Ectodermal cell (in vitro differentiated cells): ENCODE measurements around the gene CLDN18.

Experiments
- H3K27ac ChIP-seq: 2 replicates; pipeline ENCODE4 v1.7.0; 2013; ENCODE audit warnings: mild to moderate bottlenecking, low read depth, low read length; ENCODE audit not compliant: insufficient read depth, poor library complexity, severe bottlenecking
- H3K27me3 ChIP-seq: 2 replicates; pipeline ENCODE4 v1.7.0; 2013; ENCODE audit warnings: mild to moderate bottlenecking, low read length; ENCODE audit not compliant: insufficient read depth, control insufficient read depth, poor library complexity, severe bottlenecking
- H3K36me3 ChIP-seq: one replicate; pipeline ENCODE4 v1.7.0; 2013; ENCODE audit warnings: low read length; ENCODE audit not compliant: control insufficient read depth, insufficient read depth
- H3K4me1 ChIP-seq: one replicate; pipeline ENCODE4 v1.7.0; 2013; ENCODE audit warnings: low read length; ENCODE audit not compliant: control insufficient read depth, insufficient read depth
- H3K4me3 ChIP-seq: 2 replicates; pipeline ENCODE4 v1.7.0; 2013; ENCODE audit warnings: low read depth, low read length, control low read depth; ENCODE audit not compliant: insufficient read depth
- H3K9me3 ChIP-seq: 2 replicates; pipeline ENCODE4 v1.7.0; 2013; ENCODE audit warnings: mild to moderate bottlenecking, low read length, moderate library complexity; ENCODE audit not compliant: control insufficient read depth
- WGBS, 2 experiments: methylation state at CpG; one replicate each; pipeline ENCODE4 v1.1.7; 2013; ENCODE audit warnings: missing lambda C conversion rate in 2 of 2; 5-methylcytosine and 5-hydroxymethylcytosine counted together

Gene CLDN18

DNA sequence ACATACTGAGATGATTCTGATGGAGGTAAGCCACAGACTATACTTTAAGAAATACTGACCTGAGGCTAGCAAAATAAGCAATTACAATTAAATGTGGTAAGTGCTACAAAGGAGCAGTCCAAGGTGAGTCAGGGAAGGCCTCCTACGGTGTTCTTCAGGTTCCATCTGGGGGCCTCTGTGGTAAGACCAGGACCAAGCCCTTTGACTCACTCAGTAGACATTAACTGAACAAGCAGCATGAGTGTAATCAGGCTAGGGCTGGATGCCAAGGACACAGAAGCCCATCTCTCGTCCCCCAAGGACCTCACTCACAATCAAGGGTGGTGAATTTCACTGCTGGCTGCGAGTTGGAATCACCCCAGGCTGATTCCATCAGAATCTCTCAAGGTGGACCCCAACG is 68.1 kb downstream of the CLDN18 start:
- WGBS, 2 experiments: 92 to 93% methylated on average over 4 of the region's 4 CpGs

DNA sequence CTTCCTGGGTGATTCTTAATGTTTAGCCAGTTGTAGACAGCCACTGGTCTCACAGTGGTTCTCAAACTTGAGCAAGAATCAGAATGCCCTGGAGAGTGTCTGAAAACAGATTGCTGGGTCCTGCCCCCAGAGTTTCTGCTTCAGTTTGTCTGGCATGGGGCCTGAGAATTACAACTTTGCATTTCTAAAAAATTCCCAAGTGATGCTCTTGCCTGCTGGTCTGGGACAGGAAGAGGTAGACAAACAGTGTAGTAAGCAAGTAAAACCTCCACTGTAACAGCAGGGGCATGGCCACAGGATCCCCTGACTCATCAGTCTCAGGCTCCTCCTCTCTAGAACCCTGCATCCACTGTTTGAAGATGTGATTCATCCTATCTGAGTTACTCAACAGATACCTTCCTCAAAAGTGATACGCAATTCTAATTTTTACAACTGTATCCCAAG is 69.0 kb downstream of the CLDN18 start:
- WGBS, 2 experiments: 7% methylated on average over 1 of the region's 1 CpG; no CpG with 5 or more reads in 1 of the 2 experiments
- H3K4me1 ChIP-seq: no peaks in the 10 kb centered on the region
- H3K27ac ChIP-seq: no peak overlapping the region
- H3K4me3 ChIP-seq: no peak overlapping the region
- no peaks in the 10 kb centered on the region for H3K27me3 ChIP-seq
- H3K36me3 ChIP-seq: no peaks in the 10 kb centered on the region
- H3K9me3 ChIP-seq: no peaks in the 10 kb centered on the region

More for the DNA sequence above, 68.1 kb downstream of the CLDN18 start:
- Histone ChIP-seq H3K36me3 (no peaks in the 10 kb centered on the region), H3K4me1 (no peaks in the 10 kb centered on the region), H3K27ac (no peak overlapping the region), H3K9me3 (no peaks in the 10 kb centered on the region), H3K4me3 (no peak overlapping the region), H3K27me3 (no peaks in the 10 kb centered on the region)

DNA sequence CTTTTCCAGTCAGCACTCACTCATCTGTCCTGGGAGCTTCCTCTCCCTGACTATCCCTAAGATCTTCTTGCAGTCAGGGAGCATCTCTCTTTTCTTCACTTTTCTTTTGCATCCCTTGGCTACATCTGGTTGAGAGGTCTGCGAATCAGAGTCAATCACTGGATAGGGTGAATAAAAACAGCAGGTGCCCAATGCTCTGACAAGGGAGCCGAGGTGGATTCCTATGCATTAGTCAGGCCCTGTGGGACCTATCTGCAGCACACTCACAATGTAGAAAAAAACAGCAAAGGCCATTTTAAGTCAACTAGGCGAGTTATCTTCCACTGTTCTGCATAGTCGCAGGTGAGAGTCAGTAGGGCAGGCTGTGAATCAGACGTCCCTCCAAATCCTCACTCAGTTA is 69.9 kb downstream of the CLDN18 start:
- Histone ChIP-seq H3K27ac (no peak overlapping the region), H3K36me3 (no peaks in the 10 kb centered on the region), H3K27me3 (no peaks in the 10 kb centered on the region), H3K4me1 (no peaks in the 10 kb centered on the region), H3K4me3 (no peak overlapping the region), H3K9me3 (no peaks in the 10 kb centered on the region)
- WGBS, 2 experiments: 78 to 80% methylated on average over 5 of the region's 5 CpGs

DNA sequence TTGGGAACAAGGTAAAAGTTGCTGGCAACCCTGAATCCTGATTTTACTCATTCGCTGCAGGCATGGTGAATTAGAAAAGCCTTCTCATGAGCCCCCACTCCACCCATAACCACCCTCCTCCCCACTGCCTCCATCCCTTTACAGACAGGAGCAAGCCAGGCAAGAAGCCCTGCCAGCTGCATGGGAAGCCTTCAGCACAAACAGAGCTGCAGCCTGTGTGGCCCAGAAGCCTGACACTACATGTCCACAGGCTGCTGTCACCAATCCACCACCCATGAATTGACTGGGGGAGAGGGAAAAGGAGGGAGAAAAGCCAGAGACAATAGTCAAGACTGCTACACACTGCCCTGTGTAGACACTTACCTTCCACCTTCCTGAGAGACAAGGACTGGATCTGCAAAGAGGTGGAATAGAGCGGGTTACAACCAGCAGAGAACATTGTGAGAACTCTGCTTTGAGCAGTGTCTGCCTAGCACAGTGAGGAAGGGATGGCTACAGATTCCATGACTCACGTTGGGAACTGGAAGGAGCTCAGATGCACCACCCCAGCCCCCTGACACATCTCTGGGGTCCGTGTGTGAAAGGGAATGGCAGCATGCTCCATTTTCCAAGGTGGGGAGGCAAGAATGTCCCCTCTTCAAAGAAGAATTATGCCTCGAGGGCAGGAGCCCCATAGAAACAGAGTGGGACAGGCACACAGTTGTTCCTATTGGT is 71.6 kb downstream of the CLDN18 start:
- Histone ChIP-seq H3K4me1 (no peaks in the 10 kb centered on the region), H3K4me3 (no peak overlapping the region), H3K27me3 (no peaks in the 10 kb centered on the region), H3K27ac (no peak overlapping the region), H3K36me3 (peaks cover 4% of the 10 kb centered on the region), H3K9me3 (no peaks in the 10 kb centered on the region)
- 89 to 93% methylated on average over 5 of the region's 5 CpGs for WGBS, 2 experiments

DNA sequence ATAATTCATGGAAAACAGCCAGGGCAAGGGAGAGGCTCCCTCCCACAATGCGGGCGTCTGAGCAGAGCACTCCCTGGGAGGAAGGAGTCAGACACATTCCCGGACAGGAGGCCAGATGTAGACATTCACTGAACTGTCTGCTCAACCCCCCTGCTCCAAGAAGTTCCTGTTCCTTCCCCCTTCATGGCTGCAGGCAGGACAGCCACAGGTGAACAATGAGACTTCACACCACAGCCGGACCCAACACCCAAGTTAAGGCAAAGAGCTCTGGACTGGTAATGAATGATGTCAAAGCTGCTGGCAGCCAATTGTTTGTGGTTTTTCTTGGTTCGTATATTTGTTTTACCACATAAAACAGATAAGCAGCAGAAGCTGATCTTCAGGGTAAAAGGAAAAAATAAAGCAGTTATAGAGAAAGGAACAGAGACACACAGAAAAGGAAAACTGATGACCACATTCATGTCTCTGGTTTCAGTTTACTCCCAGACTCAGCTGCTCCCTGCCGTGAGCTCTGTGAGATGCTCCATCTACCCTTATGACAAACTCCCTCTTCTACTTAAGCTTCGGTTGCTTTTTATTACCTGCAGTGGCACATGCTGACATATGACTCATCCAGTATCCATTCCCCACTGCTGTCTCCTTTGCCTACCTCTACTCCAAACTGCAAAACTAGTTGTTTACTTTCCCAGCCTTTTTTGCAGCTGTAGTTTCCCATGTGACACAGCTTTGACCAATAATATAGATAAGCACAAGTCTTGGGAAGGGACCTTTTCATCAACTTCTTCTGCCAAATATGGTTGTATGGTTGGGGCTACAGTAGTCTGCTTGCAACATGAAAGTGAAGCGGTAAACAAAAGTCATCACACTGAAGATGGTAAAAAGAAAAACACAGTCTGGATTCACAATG is 72.4 kb downstream of the CLDN18 start:
- 86% methylated on average over 7 to 8 of the region's 8 CpGs for WGBS, 2 experiments
- Histone ChIP-seq H3K4me3 (no peak overlapping the region), H3K36me3 (peaks cover 7% of the 10 kb centered on the region)

DNA sequence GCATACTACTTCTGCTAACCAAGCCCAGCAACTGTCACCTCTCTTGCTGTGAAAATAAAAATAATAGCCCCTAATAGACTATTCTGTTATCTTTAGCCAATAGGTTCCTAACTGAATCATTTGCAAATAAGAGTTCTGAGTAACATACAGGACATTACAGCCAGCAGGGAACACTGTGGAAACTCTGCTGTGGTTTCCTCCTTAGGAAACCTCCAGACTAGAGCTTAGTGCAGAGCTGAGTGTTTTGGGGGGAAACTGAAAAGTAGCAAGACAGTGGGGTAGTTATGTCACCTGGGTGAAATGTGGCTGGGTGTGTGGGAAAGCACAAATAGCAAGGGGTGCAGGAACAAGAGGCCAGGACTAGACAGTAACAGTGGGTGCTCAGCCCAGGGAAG is 73.0 kb downstream of the CLDN18 start:
- H3K27ac ChIP-seq: no peak overlapping the region
- H3K9me3 ChIP-seq: no peaks in the 10 kb centered on the region
- H3K27me3 ChIP-seq: no peaks in the 10 kb centered on the region
- H3K36me3 ChIP-seq: peaks cover 11% of the 10 kb centered on the region
- H3K4me3 ChIP-seq: no peak overlapping the region
- H3K4me1 ChIP-seq: no peaks in the 10 kb centered on the region

More for the DNA sequence above, 72.4 kb downstream of the CLDN18 start:
- Histone ChIP-seq H3K27ac (no peak overlapping the region), H3K4me1 (no peaks in the 10 kb centered on the region), H3K27me3 (no peaks in the 10 kb centered on the region), H3K9me3 (no peaks in the 10 kb centered on the region)
